ENCODE data around the gene RIPPLY3.

Gene RIPPLY3

GRCh38 chr21:36968976-36969375 lies 37.5 kb upstream of the RIPPLY3 start:
- TF ChIP-seq YY1 (IDR thresholded peaks at IDR 0.05; ENCODE audit: low read depth) (no peak), ZBTB7A (IDR thresholded peaks at IDR 0.05; ENCODE audit: low read depth) (no peak), FOXM1 (IDR thresholded peaks at IDR 0.05; ENCODE audit: borderline replicate concordance, low read depth) (no peak), CEBPB (IDR thresholded peaks at IDR 0.05) (no peak), TEAD4 (IDR thresholded peaks at IDR 0.05) (no peak), NFIC (IDR thresholded peaks at IDR 0.05) (no peak), MAX (IDR thresholded peaks at IDR 0.05) (no peak), CREB1 (IDR thresholded peaks at IDR 0.05; ENCODE audit: low read depth) (no peak), REST (IDR thresholded peaks at IDR 0.05; ENCODE audit: low read depth) (no peak), USF1 (IDR thresholded peaks at IDR 0.05) (no peak)

GRCh38 chr21:36973986-36974850 lies 32.3 kb upstream of the RIPPLY3 start:
- TF ChIP-seq NFIC (IDR thresholded peaks at IDR 0.05) = no peak
- TF ChIP-seq MAX (IDR thresholded peaks at IDR 0.05) = no peak
- no peak for TF ChIP-seq EGR1 (IDR thresholded peaks at IDR 0.05)
- TF ChIP-seq EP300 (IDR thresholded peaks at IDR 0.05; ENCODE audit: borderline replicate concordance) = no peak
- no peak for TF ChIP-seq CEBPB (IDR thresholded peaks at IDR 0.05)
- TF ChIP-seq TAF1 (IDR thresholded peaks at IDR 0.05; ENCODE audit: low read depth) = no peak
- no peak for TF ChIP-seq YY1 (IDR thresholded peaks at IDR 0.05; ENCODE audit: low read depth)
- TF ChIP-seq USF1 (IDR thresholded peaks at IDR 0.05) = no peak
- TF ChIP-seq TEAD4 (IDR thresholded peaks at IDR 0.05) = no peak
- no peak for TF ChIP-seq CREB1 (IDR thresholded peaks at IDR 0.05; ENCODE audit: low read depth)
- TF ChIP-seq RAD21 (IDR thresholded peaks at IDR 0.05; ENCODE audit: low read depth) = no peak
- no peak for TF ChIP-seq REST (IDR thresholded peaks at IDR 0.05; ENCODE audit: low read depth)
- no peak for TF ChIP-seq ZBTB7A (IDR thresholded peaks at IDR 0.05; ENCODE audit: low read depth)
- TF ChIP-seq FOXM1 (IDR thresholded peaks at IDR 0.05; ENCODE audit: borderline replicate concordance, low read depth) = no peak
- no peak for TF ChIP-seq TCF12 (IDR thresholded peaks at IDR 0.05; ENCODE audit: low read depth)

GRCh38 chr21:36974851-36975192 lies 31.7 kb upstream of the RIPPLY3 start:
- TF ChIP-seq TEAD4 (IDR thresholded peaks at IDR 0.05) = no peak
- TF ChIP-seq CEBPB (IDR thresholded peaks at IDR 0.05) = no peak
- TF ChIP-seq EGR1 (IDR thresholded peaks at IDR 0.05) = no peak
- TF ChIP-seq ZBTB7A (IDR thresholded peaks at IDR 0.05; ENCODE audit: low read depth) = no peak
- no peak for TF ChIP-seq EP300 (IDR thresholded peaks at IDR 0.05; ENCODE audit: borderline replicate concordance)
- no peak for TF ChIP-seq TCF12 (IDR thresholded peaks at IDR 0.05; ENCODE audit: low read depth)
- TF ChIP-seq NFIC (IDR thresholded peaks at IDR 0.05) = no peak
- no peak for TF ChIP-seq TAF1 (IDR thresholded peaks at IDR 0.05; ENCODE audit: low read depth)
- no peak for TF ChIP-seq REST (IDR thresholded peaks at IDR 0.05; ENCODE audit: low read depth)
- TF ChIP-seq RAD21 (IDR thresholded peaks at IDR 0.05; ENCODE audit: low read depth) = no peak
- no peak for TF ChIP-seq USF1 (IDR thresholded peaks at IDR 0.05)
- no peak for TF ChIP-seq FOXM1 (IDR thresholded peaks at IDR 0.05; ENCODE audit: borderline replicate concordance, low read depth)
- no peak for TF ChIP-seq CREB1 (IDR thresholded peaks at IDR 0.05; ENCODE audit: low read depth)
- no peak for TF ChIP-seq YY1 (IDR thresholded peaks at IDR 0.05; ENCODE audit: low read depth)
- TF ChIP-seq MAX (IDR thresholded peaks at IDR 0.05) = no peak
